Ascending aorta (tissue), 2 donors: Measurements from ENCODE around the gene C5orf58. TPM values are rescaled to one million over a fixed set of nuclear protein-coding genes. Genes with fewer than 3 reads are reported as not detected.

Experiments
- DNase-seq, 2 donors: peaks; one replicate each; pipeline ENCODE4 v3.0.0-alpha.2; 2019; ENCODE audit warnings: low spot score in 2 of 2
- H3K27ac ChIP-seq, 2 donors: fragments of 200-600 bp; sonication (generic); one replicate each; pipeline ENCODE4 v1.5.1; 2016 to 2017; ENCODE audit warnings: mild to moderate bottlenecking in 1 of 2
- H3K27me3 ChIP-seq: fragments of 200-600 bp; sonication (generic); one replicate; pipeline ENCODE4 v1.5.1; 2017
- H3K36me3 ChIP-seq, 2 donors: fragments of 200-600 bp; sonication (generic); one replicate each; pipeline ENCODE4 v1.5.1; 2016
- H3K4me1 ChIP-seq, 2 donors: fragments of 200-600 bp; sonication (generic); one replicate each; pipeline ENCODE4 v1.5.1; 2016 to 2017; ENCODE audit warnings: mild to moderate bottlenecking in 1 of 2
- H3K4me3 ChIP-seq, 2 donors: fragments of 200-600 bp; sonication (generic); one replicate each; pipeline ENCODE4 v1.5.1; 2016 to 2017; ENCODE audit warnings: mild to moderate bottlenecking in 1 of 2
- H3K9me3 ChIP-seq, 2 donors: fragments of 200-600 bp; sonication (generic); one replicate each; pipeline ENCODE4 v1.5.1; 2016
- CTCF ChIP-seq, 3 experiments: fragments of 200-600 bp in 2 of 3; fragments of 450-650 bp in 1 of 3; sonication (generic) in 2 of 3; IDR thresholded peaks; one replicate each; pipeline ENCODE4 v1.5.1; 2016 to 2019; ENCODE audit warnings: antibody characterized with exemption in 3 of 3, mild to moderate bottlenecking in 1 of 3, moderate library complexity in 1 of 3
- intact Hi-C: fragments of 100-400 bp; cut with DNase I; formaldehyde crosslinking; loops from one replicate; pipeline ENCODE4 v1.15.1; 2023
- total RNA-seq: library from RNA; depleted of rRNA; stranded (reverse); fragments of >200 nt; gene quantifications from one replicate; pipeline ENCODE4 v1.1.0, GENCODE V29; 2016

Gene C5orf58
- total RNA-seq, 1 donor from 2014 or later: not detected

- no peaks in the 10 kb centered on the region for H3K4me1 ChIP-seq
- H3K4me3 ChIP-seq: no peak overlapping the region
- DNase-seq: no peak
- no peaks in the 10 kb centered on the region for H3K9me3 ChIP-seq
- no peak for TF ChIP-seq CTCF (IDR thresholded peaks at IDR 0.05)
- H3K36me3 ChIP-seq: no peaks in the 10 kb centered on the region
- H3K27ac ChIP-seq: no peak overlapping the region
- H3K27me3 ChIP-seq: no peaks in the 10 kb centered on the region
- intact Hi-C loops: loop anchor here (10.0 kb wide), 1 partner anchor 403 kb away; no protein-coding TSS in a partner anchor
Measured at GRCh38 chr5:170221327-170221741, 11.5 kb upstream of the C5orf58 start.

- no peaks in the 10 kb centered on the region for H3K9me3 ChIP-seq
- intact Hi-C loops: loop anchor here (10.0 kb wide), 1 partner anchor 401 kb away; no protein-coding TSS in a partner anchor
- H3K4me3 ChIP-seq: no peak overlapping the region
- H3K27ac ChIP-seq: no peak overlapping the region
- H3K27me3 ChIP-seq: no peaks in the 10 kb centered on the region
- no peaks in the 10 kb centered on the region for H3K4me1 ChIP-seq
- no peaks in the 10 kb centered on the region for H3K36me3 ChIP-seq
- DNase-seq: no peak
- TF ChIP-seq CTCF (IDR thresholded peaks at IDR 0.05): no peak
Measured at GRCh38 chr5:170223360-170223759, 9.4 kb upstream of the C5orf58 start.

- no peak for DNase-seq
- H3K4me1 ChIP-seq: no peaks in the 10 kb centered on the region
- no peaks in the 10 kb centered on the region for H3K27me3 ChIP-seq
- TF ChIP-seq CTCF (IDR thresholded peaks at IDR 0.05): no peak
- no peaks in the 10 kb centered on the region for H3K36me3 ChIP-seq
- H3K4me3 ChIP-seq: no peak overlapping the region
- no peak overlapping the region for H3K27ac ChIP-seq
- no peaks in the 10 kb centered on the region for H3K9me3 ChIP-seq
- intact Hi-C loops: loop anchor here (10.0 kb wide), 1 partner anchor 401 kb away; no protein-coding TSS in a partner anchor
Measured at GRCh38 chr5:170223906-170224305, 8.9 kb upstream of the C5orf58 start.

GRCh38 chr5:170225326-170226128 is 7.3 kb upstream of the C5orf58 start:
- peak; percentile 41 to 82 for DNase-seq
- Histone ChIP-seq H3K9me3 (no peaks in the 10 kb centered on the region), H3K27me3 (no peaks in the 10 kb centered on the region), H3K4me3 (no peak overlapping the region), H3K27ac (no peak overlapping the region), H3K4me1 (no peaks in the 10 kb centered on the region), H3K36me3 (no peaks in the 10 kb centered on the region)
- TF ChIP-seq CTCF (IDR thresholded peaks at IDR 0.05): peak; percentile 57 to 69 (median 63)
- intact Hi-C loops: loop anchor here (2.0 to 10.0 kb wide), 3 partner anchors 123 to 399 kb away; no protein-coding TSS in a partner anchor

GRCh38 chr5:170226129-170226615 is 6.6 kb upstream of the C5orf58 start:
- H3K4me3 ChIP-seq: no peak overlapping the region
- H3K27ac ChIP-seq: no peak overlapping the region
- H3K27me3 ChIP-seq: no peaks in the 10 kb centered on the region
- H3K36me3 ChIP-seq: no peaks in the 10 kb centered on the region
- H3K9me3 ChIP-seq: no peaks in the 10 kb centered on the region
- intact Hi-C loops: loop anchor here (2.0 to 10.0 kb wide), 3 partner anchors 123 to 399 kb away; no protein-coding TSS in a partner anchor
- no peak for TF ChIP-seq CTCF (IDR thresholded peaks at IDR 0.05)
- no peaks in the 10 kb centered on the region for H3K4me1 ChIP-seq
- DNase-seq: no peak
